HUES64 (cell line): ENCODE results near the gene WDR33.

Source experiments
- H3K27ac ChIP-seq: 2 replicates; pipeline ENCODE4 v1.7.0; 2013; ENCODE audit warnings: low read depth, low read length, inconsistent platforms
- H3K27me3 ChIP-seq: 2 replicates; pipeline ENCODE4 v1.6.1; 2013; ENCODE audit warnings: mild to moderate bottlenecking, low read length; ENCODE audit not compliant: insufficient read depth
- H3K36me3 ChIP-seq: 2 replicates; pipeline ENCODE4 v1.6.1; 2013; ENCODE audit warnings: mild to moderate bottlenecking, low read length; ENCODE audit not compliant: insufficient read depth
- H3K4me1 ChIP-seq: 2 replicates; pipeline ENCODE4 v1.6.1; 2013; ENCODE audit warnings: mild to moderate bottlenecking, low read length, moderate library complexity; ENCODE audit not compliant: insufficient read depth
- H3K4me3 ChIP-seq: 2 replicates; pipeline ENCODE4 v1.5.1; 2013; ENCODE audit warnings: mild to moderate bottlenecking, low read length, moderate library complexity
- H3K9ac ChIP-seq: 2 replicates; pipeline ENCODE4 v1.6.1; 2013; ENCODE audit warnings: mild to moderate bottlenecking, low read depth, low read length
- H3K9me3 ChIP-seq: 2 replicates; pipeline ENCODE4 v1.6.1; 2013; ENCODE audit warnings: low read depth, low read length; ENCODE audit not compliant: insufficient read depth
- WGBS: fragments of 150-250, 120-280 bp; methylation state at CpG from one replicate; pipeline ENCODE4 v1.1.7; 2013; ENCODE audit warnings: missing lambda C conversion rate; 5-methylcytosine and 5-hydroxymethylcytosine counted together

The WDR33 gene

GRCh38 chr2:127713562-127713961 is 97.4 kb downstream of the WDR33 start:
- no peaks in the 10 kb centered on the region for H3K9me3 ChIP-seq
- no peak overlapping the region for H3K4me3 ChIP-seq
- H3K4me1 ChIP-seq: peaks cover 5% of the 10 kb centered on the region
- WGBS: 96% methylated on average over 25 of the region's 25 CpGs
- H3K27me3 ChIP-seq: no peaks in the 10 kb centered on the region
- no peak overlapping the region for H3K27ac ChIP-seq
- H3K9ac ChIP-seq: no peak overlapping the region
- peaks cover 85% of the 10 kb centered on the region for H3K36me3 ChIP-seq

- Histone ChIP-seq H3K9ac (no peak overlapping the region), H3K9me3 (no peaks in the 10 kb centered on the region), H3K27ac (no peak overlapping the region), H3K36me3 (peaks cover 85% of the 10 kb centered on the region), H3K4me3 (no peak overlapping the region), H3K27me3 (no peaks in the 10 kb centered on the region), H3K4me1 (peaks cover 5% of the 10 kb centered on the region)
- 86% methylated on average over 2 of the region's 2 CpGs for WGBS
Observed at GRCh38 chr2:127712999-127713398, 98.0 kb downstream of the WDR33 start.

GRCh38 chr2:127709336-127709735 is 101.6 kb downstream of the WDR33 start:
- H3K36me3 ChIP-seq: peaks cover 88% of the 10 kb centered on the region
- H3K9me3 ChIP-seq: no peaks in the 10 kb centered on the region
- H3K4me1 ChIP-seq: no peaks in the 10 kb centered on the region
- WGBS: 95% methylated on average over 13 of the region's 13 CpGs
- no peak overlapping the region for H3K4me3 ChIP-seq
- H3K27ac ChIP-seq: no peak overlapping the region
- no peaks in the 10 kb centered on the region for H3K27me3 ChIP-seq
- H3K9ac ChIP-seq: no peak overlapping the region

GRCh38 chr2:127707890-127708648 is 102.9 kb downstream of the WDR33 start:
- 93% methylated on average over 9 of the region's 9 CpGs for WGBS
- H3K27me3 ChIP-seq: no peaks in the 10 kb centered on the region
- no peaks in the 10 kb centered on the region for H3K4me1 ChIP-seq
- H3K27ac ChIP-seq: no peak overlapping the region
- no peak overlapping the region for H3K9ac ChIP-seq
- H3K9me3 ChIP-seq: no peaks in the 10 kb centered on the region
- peaks cover 75% of the 10 kb centered on the region for H3K36me3 ChIP-seq
- H3K4me3 ChIP-seq: no peak overlapping the region

- WGBS: 92% methylated on average over 14 of the region's 14 CpGs
- Histone ChIP-seq H3K27me3 (no peaks in the 10 kb centered on the region), H3K9me3 (no peaks in the 10 kb centered on the region), H3K36me3 (peaks cover 65% of the 10 kb centered on the region), H3K4me1 (peaks cover 5% of the 10 kb centered on the region), H3K4me3 (no peak overlapping the region), H3K27ac (no peak overlapping the region), H3K9ac (no peak overlapping the region)
Observed at GRCh38 chr2:127706215-127706990, 104.6 kb downstream of the WDR33 start.

- no peak overlapping the region for H3K27ac ChIP-seq
- WGBS: 95% methylated on average over 5 of the region's 5 CpGs
- H3K36me3 ChIP-seq: peaks cover 61% of the 10 kb centered on the region
- H3K27me3 ChIP-seq: no peaks in the 10 kb centered on the region
- peaks cover 10% of the 10 kb centered on the region for H3K4me1 ChIP-seq
- no peaks in the 10 kb centered on the region for H3K9me3 ChIP-seq
- H3K9ac ChIP-seq: no peak overlapping the region
- H3K4me3 ChIP-seq: no peak overlapping the region
Observed at GRCh38 chr2:127705391-127706065, 105.4 kb downstream of the WDR33 start.

- peaks cover 55% of the 10 kb centered on the region for H3K36me3 ChIP-seq
- H3K27ac ChIP-seq: no peak overlapping the region
Observed at GRCh38 chr2:127704641-127705390, 106.2 kb downstream of the WDR33 start.

GRCh38 chr2:127703282-127703681 is 107.7 kb downstream of the WDR33 start:
- no peak overlapping the region for H3K27ac ChIP-seq
- WGBS: 93% methylated on average over 5 of the region's 5 CpGs
- H3K4me1 ChIP-seq: peaks cover 16% of the 10 kb centered on the region
- no peaks in the 10 kb centered on the region for H3K9me3 ChIP-seq
- no peak overlapping the region for H3K4me3 ChIP-seq
- H3K9ac ChIP-seq: no peak overlapping the region
- H3K27me3 ChIP-seq: no peaks in the 10 kb centered on the region
- peaks cover 39% of the 10 kb centered on the region for H3K36me3 ChIP-seq

More at GRCh38 chr2:127704641-127705390, 106.2 kb downstream of the WDR33 start:
- WGBS: 93% methylated on average over 5 of the region's 5 CpGs
- H3K4me1 ChIP-seq: peaks cover 16% of the 10 kb centered on the region
- H3K4me3 ChIP-seq: no peak overlapping the region
- H3K9me3 ChIP-seq: no peaks in the 10 kb centered on the region
- H3K9ac ChIP-seq: no peak overlapping the region
- H3K27me3 ChIP-seq: no peaks in the 10 kb centered on the region

- H3K9ac ChIP-seq: peak overlapping the region; percentile 99
- H3K9me3 ChIP-seq: no peaks in the 10 kb centered on the region
- H3K36me3 ChIP-seq: peaks cover 32% of the 10 kb centered on the region
- H3K27me3 ChIP-seq: no peaks in the 10 kb centered on the region
- peak overlapping the region; percentile 95; the same call in 1 of the 2 replicates for H3K27ac ChIP-seq
- H3K4me3 ChIP-seq: peak overlapping the region; percentile 82
- 78% methylated on average over 18 of the region's 19 CpGs for WGBS
- H3K4me1 ChIP-seq: peaks cover 16% of the 10 kb centered on the region
Observed at GRCh38 chr2:127702395-127703009, 108.5 kb downstream of the WDR33 start.

- Histone ChIP-seq H3K4me1 (peaks cover 16% of the 10 kb centered on the region), H3K9ac (peak overlapping the region; percentile 99), H3K4me3 (peak overlapping the region; percentile 82), H3K9me3 (no peaks in the 10 kb centered on the region), H3K27me3 (no peaks in the 10 kb centered on the region), H3K27ac (peak overlapping the region; percentile 95), H3K36me3 (peaks cover 25% of the 10 kb centered on the region)
- WGBS: 1% methylated on average over 108 of the region's 108 CpGs
Observed at GRCh38 chr2:127701651-127702394, 109.1 kb downstream of the WDR33 start.
